Mesenchymal stem cell (in vitro differentiated cells and primary cell): ENCODE results near the gene KIF17.
A peak's percentile ranks its signal among the peaks of the same experiment; 100 is the strongest.

Experiments
- DNase-seq: peaks from one replicate; pipeline ENCODE4 v3.0.0-alpha.2; 2013
- H2AFZ ChIP-seq: one replicate; pipeline ENCODE4 v1.6.1; 2013; ENCODE audit warnings: low read depth, mild to moderate bottlenecking, control low read depth, inconsistent platforms, low read length, moderate library complexity
- H2AK5ac ChIP-seq: 2 replicates; pipeline ENCODE4 v1.6.1; 2013; ENCODE audit warnings: low read length, moderate library complexity, mild to moderate bottlenecking, inconsistent platforms; ENCODE audit not compliant: severe bottlenecking
- H2BK120ac ChIP-seq: one replicate; pipeline ENCODE4 v1.6.1; 2013; ENCODE audit warnings: low read depth, mild to moderate bottlenecking, inconsistent platforms, low read length, moderate library complexity
- H2BK12ac ChIP-seq, 2 experiments: one replicate each; pipeline ENCODE4 v1.6.1; 2013; ENCODE audit warnings: inconsistent platforms in 2 of 2, low read length in 2 of 2, mild to moderate bottlenecking in 2 of 2, moderate library complexity in 2 of 2, control low read depth in 1 of 2
- H2BK15ac ChIP-seq: one replicate; pipeline ENCODE4 v1.6.1; 2013; ENCODE audit warnings: mild to moderate bottlenecking, low read depth, inconsistent platforms; ENCODE audit not compliant: poor library complexity, severe bottlenecking
- H2BK5ac ChIP-seq: 2 replicates; pipeline ENCODE4 v1.6.1; 2013; ENCODE audit warnings: low read depth, mild to moderate bottlenecking, low read length, control low read depth, inconsistent platforms; ENCODE audit not compliant: poor library complexity, severe bottlenecking
- H3K14ac ChIP-seq, 2 experiments: one replicate each; pipeline ENCODE4 v1.6.1; 2013; ENCODE audit warnings: inconsistent platforms in 2 of 2, low read length in 2 of 2, control low read depth in 1 of 2, mild to moderate bottlenecking in 1 of 2, moderate library complexity in 1 of 2
- H3K18ac ChIP-seq, 2 experiments: one replicate each; pipeline ENCODE4 v1.6.1; 2013; ENCODE audit warnings: inconsistent platforms in 2 of 2, low read length in 2 of 2, control low read depth in 1 of 2, low read depth in 1 of 2, mild to moderate bottlenecking in 1 of 2
- H3K23ac ChIP-seq, 2 experiments: one replicate each; pipeline ENCODE4 v1.6.1; 2013; ENCODE audit warnings: inconsistent platforms in 2 of 2, low read length in 2 of 2, mild to moderate bottlenecking in 2 of 2, moderate library complexity in 2 of 2, control low read depth in 1 of 2
- H3K27ac ChIP-seq: 2 replicates; pipeline ENCODE4 v1.5.1; 2013; ENCODE audit warnings: mild to moderate bottlenecking, moderate library complexity, low read length, control low read depth, inconsistent platforms; ENCODE audit not compliant: poor library complexity, severe bottlenecking
- H3K27me3 ChIP-seq, 2 experiments: 2 replicates each; pipeline versions ENCODE4 v1.6.1 to v1.7.0; 2013; ENCODE audit warnings: low read length in 2 of 2, mild to moderate bottlenecking in 2 of 2, moderate library complexity in 2 of 2, control low read depth in 1 of 2, inconsistent platforms in 1 of 2; ENCODE audit not compliant: control insufficient read depth in 1 of 2, insufficient read depth in 1 of 2
- H3K36me3 ChIP-seq, 2 experiments: 2 replicates each; pipeline versions ENCODE4 v1.6.1 to v1.7.0; 2013; ENCODE audit warnings: low read length in 2 of 2, control low read depth in 1 of 2, inconsistent platforms in 1 of 2, low read depth in 1 of 2, mild to moderate bottlenecking in 1 of 2; ENCODE audit not compliant: insufficient read depth in 2 of 2, control insufficient read depth in 1 of 2
- H3K4ac ChIP-seq, 2 experiments: one replicate each; pipeline ENCODE4 v1.6.1; 2013; ENCODE audit warnings: inconsistent platforms in 2 of 2, low read length in 2 of 2, mild to moderate bottlenecking in 2 of 2, moderate library complexity in 2 of 2, control low read depth in 1 of 2, low read depth in 1 of 2
- H3K4me1 ChIP-seq: 2 replicates; pipeline ENCODE4 v1.6.1; 2013; ENCODE audit warnings: low read depth, low read length, control low read depth; ENCODE audit not compliant: control insufficient read depth, insufficient read depth
- H3K4me2 ChIP-seq: 2 replicates; pipeline ENCODE4 v1.6.1; 2013; ENCODE audit warnings: low read length, mild to moderate bottlenecking, inconsistent platforms; ENCODE audit not compliant: poor library complexity, severe bottlenecking
- H3K4me3 ChIP-seq, 2 experiments: 2 replicates each; pipeline versions ENCODE4 v1.5.1 to v1.7.0; 2013; ENCODE audit warnings: low read length in 2 of 2, mild to moderate bottlenecking in 2 of 2, control low read depth in 1 of 2, low read depth in 1 of 2; ENCODE audit not compliant: insufficient read depth in 1 of 2
- H3K79me1 ChIP-seq: replicated peaks from 2 replicates; pipeline ENCODE4 v1.6.1; 2013; ENCODE audit warnings: mild to moderate bottlenecking, control low read depth, low read length, inconsistent platforms; ENCODE audit not compliant: poor library complexity, severe bottlenecking
- H3K9ac ChIP-seq: 2 replicates; pipeline ENCODE4 v1.7.0; 2013; ENCODE audit warnings: mild to moderate bottlenecking, low read length, moderate library complexity
- H3K9me3 ChIP-seq: 2 replicates; pipeline ENCODE4 v1.7.0; 2013; ENCODE audit warnings: mild to moderate bottlenecking, low read length; ENCODE audit not compliant: control insufficient read depth
- H4K8ac ChIP-seq: one replicate; pipeline ENCODE4 v1.6.1; 2013; ENCODE audit warnings: inconsistent platforms, mild to moderate bottlenecking, low read length, moderate library complexity
- H4K91ac ChIP-seq: one replicate; pipeline ENCODE4 v1.6.1; 2013; ENCODE audit warnings: mild to moderate bottlenecking, low read length, inconsistent platforms
- WGBS: methylation state at CpG from one replicate; pipeline ENCODE4 v1.1.7; 2013; ENCODE audit warnings: mixed read lengths; 5-methylcytosine and 5-hydroxymethylcytosine counted together

The KIF17 gene

GRCh38 chr1:20723159-20723536 lies 5.3 kb upstream of the KIF17 start:
- H3K18ac ChIP-seq = no peak overlapping the region
- no peak overlapping the region for H4K8ac ChIP-seq
- H3K14ac ChIP-seq = no peak overlapping the region
- H2BK12ac ChIP-seq = no peak overlapping the region
- no peak overlapping the region for H3K9ac ChIP-seq
- H3K79me1 ChIP-seq = peaks cover 9% of the 10 kb centered on the region
- no peak overlapping the region for H4K91ac ChIP-seq
- H3K4ac ChIP-seq = no peak overlapping the region
- peaks cover 0 to 62% of the 10 kb centered on the region in 2 experiments for H3K36me3 ChIP-seq
- no peak overlapping the region for H2BK15ac ChIP-seq
- no peaks in the 10 kb centered on the region for H3K9me3 ChIP-seq
- DNase-seq = no peak
- H3K27me3 ChIP-seq = peaks cover 0 to 20% of the 10 kb centered on the region in 2 experiments
- no peak overlapping the region for H3K27ac ChIP-seq
- H2BK120ac ChIP-seq = no peak overlapping the region
- H3K4me2 ChIP-seq = no peak overlapping the region
- no peak overlapping the region for H3K23ac ChIP-seq
- WGBS = 97% methylated on average over 4 of the region's 4 CpGs
- no peak overlapping the region for H2BK5ac ChIP-seq
- H3K4me1 ChIP-seq = peaks cover 30% of the 10 kb centered on the region
- no peak overlapping the region for H3K4me3 ChIP-seq
- H2AFZ ChIP-seq = no peak overlapping the region
- H2AK5ac ChIP-seq = no peak overlapping the region

- peaks cover 0 to 29% of the 10 kb centered on the region in 2 experiments for H3K27me3 ChIP-seq
- no peak overlapping the region for H2BK15ac ChIP-seq
- WGBS = 95% methylated on average over 28 of the region's 29 CpGs
- no peak overlapping the region for H3K27ac ChIP-seq
- no peak overlapping the region for H3K4me3 ChIP-seq
- no peak overlapping the region for H3K14ac ChIP-seq
- H3K9ac ChIP-seq = no peak overlapping the region
- H2BK12ac ChIP-seq = no peak overlapping the region
- no peak overlapping the region for H2AK5ac ChIP-seq
- H2BK5ac ChIP-seq = no peak overlapping the region
- H3K4ac ChIP-seq = no peak overlapping the region
- no peak overlapping the region for H2AFZ ChIP-seq
- no peaks in the 10 kb centered on the region for H3K9me3 ChIP-seq
- H3K4me1 ChIP-seq = peaks cover 29% of the 10 kb centered on the region
- no peak overlapping the region for H2BK120ac ChIP-seq
- no peak for DNase-seq
- no peak overlapping the region for H3K4me2 ChIP-seq
- no peak overlapping the region for H4K91ac ChIP-seq
- no peak overlapping the region for H3K23ac ChIP-seq
- H3K36me3 ChIP-seq = peaks cover 0 to 45% of the 10 kb centered on the region in 2 experiments
- no peak overlapping the region for H3K18ac ChIP-seq
- no peak overlapping the region for H4K8ac ChIP-seq
- peaks cover under 1% of the 10 kb centered on the region for H3K79me1 ChIP-seq
These were observed 3.6 kb upstream of the KIF17 start for GRCh38 chr1:20721117-20722061.

- Histone ChIP-seq H3K4me2 (no peak overlapping the region), H3K36me3 (peaks cover 0 to 38% of the 10 kb centered on the region in 2 experiments), H2AK5ac (no peak overlapping the region), H3K4me1 (peaks cover 28% of the 10 kb centered on the region), H3K27ac (no peak overlapping the region), H2BK12ac (no peak overlapping the region), H3K9me3 (no peaks in the 10 kb centered on the region), H3K14ac (no peak overlapping the region), H2BK15ac (no peak overlapping the region), H3K79me1 (no peaks in the 10 kb centered on the region), H3K4ac (no peak overlapping the region), H3K4me3 (no peak overlapping the region), H2BK5ac (no peak overlapping the region), H2BK120ac (no peak overlapping the region), H2AFZ (no peak overlapping the region), H3K23ac (no peak overlapping the region), H3K18ac (no peak overlapping the region), H3K27me3 (peaks cover 0 to 34% of the 10 kb centered on the region in 2 experiments), H4K8ac (no peak overlapping the region), H4K91ac (peak overlapping the region; percentile 61), H3K9ac (no peak overlapping the region)
- WGBS = 94% methylated on average over 12 of the region's 12 CpGs
- DNase-seq = no peak
These were observed 2.9 kb upstream of the KIF17 start for GRCh38 chr1:20720631-20721091.

DNA sequence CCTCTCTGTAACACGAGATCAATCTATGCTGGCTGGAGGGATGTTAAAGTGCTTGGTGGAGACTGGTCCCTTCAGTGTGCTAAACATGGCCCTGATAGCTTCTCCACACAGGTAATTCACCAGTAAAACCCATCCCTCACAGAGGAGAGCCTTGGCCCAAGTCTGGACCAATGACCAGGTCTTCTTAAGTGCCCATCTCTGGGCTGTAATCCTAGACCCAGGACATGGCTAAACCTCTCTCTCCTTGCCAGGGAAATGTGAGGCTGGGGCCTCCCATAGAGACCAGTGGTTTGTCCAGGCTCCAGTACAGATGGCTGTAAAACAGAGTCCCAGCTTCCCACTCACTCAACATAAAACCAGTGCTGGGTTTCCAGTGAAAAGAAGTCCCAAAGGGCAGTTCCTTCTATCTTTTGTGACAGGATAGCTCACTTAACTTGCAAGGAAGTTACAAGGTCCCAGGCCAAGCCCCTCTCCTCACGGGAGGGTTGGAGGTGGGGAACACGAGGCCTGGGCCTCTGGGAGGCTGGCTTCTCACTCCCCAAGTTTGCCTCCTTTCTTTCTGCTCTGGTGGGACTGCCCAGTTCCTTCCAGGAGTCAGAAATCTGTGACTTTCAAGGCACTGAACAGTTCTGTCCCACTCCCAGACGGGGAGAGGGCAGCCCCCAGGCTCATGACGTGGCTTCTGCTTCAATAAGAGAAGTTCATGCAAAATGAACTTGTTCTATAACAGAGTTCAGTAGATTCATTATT lies 2.2 kb upstream of the KIF17 start:
- no peak overlapping the region for H2BK12ac ChIP-seq
- no peak overlapping the region for H3K4me3 ChIP-seq
- no peak overlapping the region for H2BK120ac ChIP-seq
- no peaks in the 10 kb centered on the region for H3K79me1 ChIP-seq
- H3K14ac ChIP-seq = no peak overlapping the region
- no peak overlapping the region for H3K27ac ChIP-seq
- 90% methylated on average over 4 of the region's 5 CpGs for WGBS
- no peak overlapping the region for H3K18ac ChIP-seq
- no peak overlapping the region for H4K91ac ChIP-seq
- H3K4me1 ChIP-seq = peaks cover 25% of the 10 kb centered on the region
- H2AK5ac ChIP-seq = no peak overlapping the region
- no peak overlapping the region for H2BK5ac ChIP-seq
- no peak overlapping the region for H3K4me2 ChIP-seq
- no peak overlapping the region for H3K9ac ChIP-seq
- no peak overlapping the region for H2AFZ ChIP-seq
- no peak for DNase-seq
- H3K23ac ChIP-seq = no peak overlapping the region
- no peak overlapping the region for H4K8ac ChIP-seq
- H3K27me3 ChIP-seq = peaks cover 0 to 34% of the 10 kb centered on the region in 2 experiments
- H3K4ac ChIP-seq = no peak overlapping the region
- no peak overlapping the region for H2BK15ac ChIP-seq
- no peaks in the 10 kb centered on the region for H3K9me3 ChIP-seq
- H3K36me3 ChIP-seq = peaks cover 0 to 35% of the 10 kb centered on the region in 2 experiments
